ENCODE data around the gene USF2.

GRCh38 chr19:35267353-35267817 is 1.4 kb upstream of the USF2 start:
- no peak for TF ChIP-seq CTCF (IDR thresholded peaks at IDR 0.05)
- TF ChIP-seq POLR2AphosphoS5 (IDR thresholded peaks at IDR 0.05) = no peak
